ENCODE results near the gene DEAF1.

DEAF1 gene

DNA sequence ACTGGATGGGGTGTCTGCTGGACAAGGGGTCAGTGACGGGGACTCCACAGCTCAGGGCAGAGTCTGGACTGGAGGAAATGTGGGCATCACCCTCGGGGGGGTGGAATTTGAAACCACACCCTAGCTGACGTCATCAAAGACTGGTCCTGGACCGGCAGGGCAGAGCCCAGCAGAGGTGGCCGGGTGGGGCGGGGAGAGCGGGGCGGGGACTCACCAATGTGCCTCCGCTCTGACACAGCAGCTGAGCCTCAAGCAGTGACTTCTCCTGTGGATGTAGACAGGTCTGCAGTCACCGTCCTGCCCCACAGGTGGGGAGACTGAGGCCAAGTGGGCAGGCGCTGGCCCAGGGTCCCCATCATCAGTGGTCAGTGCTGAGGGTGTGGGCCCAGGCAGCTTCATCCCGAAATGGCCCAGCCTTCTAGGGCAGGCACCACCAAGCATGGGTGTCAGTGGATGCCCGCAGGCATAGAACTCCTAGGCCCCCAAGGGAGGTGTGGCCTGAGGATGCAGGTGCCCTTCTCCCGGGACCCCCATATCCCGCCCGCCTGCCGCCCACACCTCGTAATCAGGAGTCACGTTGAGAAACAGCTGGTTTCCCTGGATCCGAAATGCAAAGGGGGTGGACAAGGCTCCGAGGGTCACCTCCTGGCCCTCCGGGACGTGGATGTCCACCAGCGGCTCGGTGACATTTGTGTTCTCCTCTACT lies 70.9 kb downstream of the DEAF1 start:
- DNase-seq, result no peak

DNA sequence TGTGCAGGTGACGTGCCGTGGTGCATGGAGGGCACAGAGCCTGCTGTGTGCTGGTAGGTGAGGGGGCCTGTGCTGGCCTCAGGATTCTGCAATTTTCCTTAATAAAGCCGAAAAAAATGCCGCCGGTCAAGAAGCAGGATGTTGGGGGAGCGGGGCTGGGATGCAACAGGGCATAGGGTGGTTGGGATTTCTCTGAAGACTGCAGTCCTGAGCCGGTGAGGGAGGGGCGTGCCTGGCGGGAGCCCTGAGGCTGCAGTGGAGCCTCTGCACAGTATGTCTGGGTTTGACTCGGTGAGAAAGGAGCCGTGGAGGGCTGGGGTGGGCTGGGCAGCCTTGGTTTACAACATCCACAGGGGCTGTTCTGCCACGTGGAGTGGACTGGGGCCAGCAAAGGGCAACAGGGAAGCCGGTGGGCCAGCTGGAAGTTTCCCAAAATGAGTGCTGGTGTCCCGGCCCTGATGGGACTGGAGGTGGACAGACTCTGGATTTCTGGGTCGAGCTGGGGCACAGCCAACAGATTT lies 71.6 kb downstream of the DEAF1 start:
- DNase-seq, result no peak

DNA sequence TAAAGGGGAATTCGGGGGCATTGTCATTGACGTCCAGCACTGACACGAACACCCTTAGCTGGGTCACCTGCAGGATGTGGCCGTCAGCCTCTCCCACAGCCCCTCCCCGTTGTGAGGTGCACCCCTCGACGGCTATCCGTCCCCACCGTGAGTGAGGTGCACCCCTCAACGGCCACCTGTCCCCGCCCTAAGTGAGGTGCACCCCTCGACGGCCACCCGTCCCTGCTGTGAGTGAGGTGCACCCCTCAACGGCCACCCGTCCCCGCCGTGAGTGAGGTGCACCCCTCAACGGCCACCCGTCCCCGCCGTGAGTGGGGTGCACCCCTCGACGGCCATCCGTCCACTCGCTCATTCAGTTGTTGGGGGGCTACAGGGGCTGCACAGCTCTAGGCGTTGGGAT lies 73.2 kb downstream of the DEAF1 start:
- DNase-seq, result no peak

DNA sequence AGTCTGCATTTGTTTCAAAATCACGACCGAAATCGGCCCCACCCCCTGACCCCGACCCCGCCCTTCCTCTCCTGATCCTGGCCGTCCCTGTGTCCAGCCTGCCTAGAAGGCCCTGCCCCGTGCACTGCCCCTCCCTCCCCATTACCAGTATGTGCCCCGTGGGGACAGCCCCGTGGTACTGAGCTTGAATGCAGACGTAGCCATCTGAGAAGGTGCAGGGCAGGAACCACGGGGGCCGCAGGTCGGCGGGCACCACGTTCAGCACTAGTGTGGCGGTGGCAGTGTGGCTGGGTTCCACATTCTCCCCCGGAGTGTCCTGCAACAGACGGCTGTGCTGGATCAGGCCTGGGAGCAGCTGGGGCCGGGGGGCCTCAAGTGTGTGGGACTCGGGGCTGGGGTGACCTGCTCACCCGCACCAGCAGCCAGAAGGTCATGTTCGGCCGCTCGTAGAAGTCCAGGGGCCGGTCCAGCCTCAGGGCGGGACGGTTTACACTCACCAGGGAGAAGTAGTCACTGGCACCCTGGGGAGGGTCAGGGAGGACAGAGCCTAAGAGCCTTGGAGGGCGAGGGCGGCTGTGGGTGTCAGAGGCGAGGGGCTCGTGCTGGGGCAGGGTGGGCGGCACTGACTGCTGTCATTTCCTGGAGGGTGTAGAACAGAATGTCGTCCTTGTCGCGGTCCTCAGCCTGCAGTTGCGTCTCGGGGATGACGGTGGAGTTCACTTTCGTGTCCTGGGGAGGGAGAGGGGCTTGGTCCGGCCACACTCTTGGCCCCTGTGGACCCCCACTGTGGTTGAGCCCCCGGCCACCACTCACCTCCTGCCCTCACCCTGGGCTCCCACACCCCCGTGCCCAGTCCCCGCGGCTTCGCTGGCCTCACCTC lies 73.8 kb downstream of the DEAF1 start:
- no peak for DNase-seq

DNA sequence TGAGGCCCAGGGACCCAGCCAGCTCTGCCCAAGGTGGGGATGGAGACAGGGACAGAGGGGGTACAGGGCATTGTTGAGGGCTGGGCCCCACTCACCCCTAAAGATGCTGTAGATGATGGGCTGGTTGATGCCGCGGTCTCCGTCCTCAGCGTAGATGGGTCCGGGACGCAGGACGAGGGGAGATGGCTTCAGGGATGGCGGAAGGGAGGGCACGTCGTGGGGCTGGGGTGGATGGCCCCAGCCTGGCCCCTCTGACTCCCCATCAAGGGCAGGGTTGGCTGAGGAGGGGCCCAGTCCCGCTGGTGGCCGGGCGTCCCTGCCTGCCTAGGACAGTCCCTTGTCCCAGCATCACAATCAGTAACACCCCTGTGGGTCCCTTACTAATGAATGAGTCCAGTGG lies 74.8 kb downstream of the DEAF1 start:
- no peak for DNase-seq

DNA sequence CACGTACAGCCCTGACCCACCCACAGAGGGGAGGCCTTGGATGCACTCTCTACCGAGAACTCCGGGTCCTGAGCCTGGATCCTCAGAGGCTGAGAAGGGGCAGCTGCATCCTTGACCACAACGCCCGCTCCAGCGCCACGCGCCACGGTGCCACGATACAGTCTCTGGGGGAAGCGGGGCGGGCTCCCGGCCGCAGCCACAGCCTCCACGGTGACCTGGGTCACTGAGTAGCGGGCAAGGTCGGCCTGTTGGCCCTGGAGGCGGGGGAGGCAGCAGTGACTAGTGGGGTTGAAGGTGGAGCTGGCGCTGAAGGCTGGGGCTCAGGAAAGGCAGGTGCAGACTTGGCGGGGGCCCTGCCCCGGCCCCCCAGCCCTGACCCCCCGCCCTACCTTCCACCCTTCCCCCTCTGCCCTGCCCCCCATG lies 75.4 kb downstream of the DEAF1 start:
- DNase-seq, result no peak

DNA sequence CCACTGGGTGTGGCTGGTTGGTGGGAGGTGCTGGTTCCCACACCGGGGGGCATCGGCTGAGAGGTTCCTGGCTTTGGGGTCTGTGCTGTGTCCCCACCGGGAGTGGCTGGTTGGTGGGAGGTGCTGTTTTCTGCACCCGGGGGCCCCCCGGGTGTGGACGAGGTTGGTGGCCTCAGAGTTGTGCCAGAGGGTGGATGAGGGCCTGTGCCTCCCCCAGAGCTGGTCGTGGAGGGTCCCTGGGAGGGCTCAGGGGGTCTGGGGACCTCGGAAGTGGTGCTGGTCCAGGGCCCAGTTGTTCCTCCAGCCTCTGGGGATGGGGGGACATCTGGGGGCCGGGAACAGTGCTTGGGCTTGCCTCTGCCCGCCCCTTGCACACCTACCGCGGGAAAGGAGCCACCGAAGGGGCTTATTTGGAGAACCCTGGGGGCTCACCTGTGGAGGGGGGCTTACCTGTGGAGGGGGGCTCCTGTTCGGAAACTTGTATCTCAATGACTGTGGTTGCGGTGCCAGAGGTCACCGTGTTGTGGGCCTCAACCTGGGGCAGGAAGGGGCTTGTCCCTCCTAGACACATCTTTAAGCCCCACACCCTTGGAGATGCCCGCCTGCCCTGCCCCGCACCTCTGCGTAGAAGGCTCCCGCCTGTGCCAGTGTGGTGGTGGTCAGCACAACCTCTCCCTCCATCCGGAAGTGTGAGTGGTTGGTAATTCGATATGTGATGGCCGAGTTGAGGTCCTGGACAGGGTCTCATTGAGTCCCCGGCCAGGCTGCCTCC lies 76.0 kb downstream of the DEAF1 start:
- no peak for DNase-seq

DNA sequence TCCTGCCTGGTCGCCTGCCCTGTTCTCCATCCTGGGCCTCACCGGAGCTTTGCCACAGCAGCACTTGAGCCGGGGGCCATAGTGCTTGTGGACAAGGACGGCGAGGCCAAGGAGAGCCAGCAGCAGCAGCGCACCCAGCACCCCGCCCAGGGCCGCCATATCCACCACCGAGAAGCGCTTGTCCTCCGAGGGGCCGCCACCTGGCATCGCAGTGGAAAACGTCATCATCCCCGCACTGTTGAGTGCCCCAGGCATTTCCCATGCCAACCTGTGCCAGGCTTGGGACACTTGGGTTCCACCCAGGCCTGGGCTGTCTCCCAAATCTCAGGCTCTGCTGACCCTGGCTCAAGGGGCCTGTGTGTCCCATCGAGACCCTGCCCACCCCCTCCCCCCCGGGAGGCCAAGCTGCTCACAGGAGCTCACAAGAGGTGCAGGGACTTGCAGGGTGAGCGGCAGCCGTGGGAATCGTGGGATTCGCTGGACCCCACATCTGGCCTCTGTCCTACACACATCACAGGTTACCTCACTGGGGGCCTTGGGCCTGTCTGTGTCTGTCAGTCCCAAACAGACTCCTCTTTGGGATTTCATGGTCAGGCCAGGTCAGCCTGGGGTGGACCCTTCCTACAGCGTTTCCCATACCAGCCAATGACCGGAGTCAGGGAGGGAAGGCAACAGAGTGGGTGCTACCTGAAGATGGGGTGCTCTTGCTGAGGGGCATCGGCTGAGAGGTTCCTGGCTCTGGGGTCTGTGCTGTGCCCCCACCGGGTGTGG lies 76.9 kb downstream of the DEAF1 start:
- DNase-seq, result no peak

DNA sequence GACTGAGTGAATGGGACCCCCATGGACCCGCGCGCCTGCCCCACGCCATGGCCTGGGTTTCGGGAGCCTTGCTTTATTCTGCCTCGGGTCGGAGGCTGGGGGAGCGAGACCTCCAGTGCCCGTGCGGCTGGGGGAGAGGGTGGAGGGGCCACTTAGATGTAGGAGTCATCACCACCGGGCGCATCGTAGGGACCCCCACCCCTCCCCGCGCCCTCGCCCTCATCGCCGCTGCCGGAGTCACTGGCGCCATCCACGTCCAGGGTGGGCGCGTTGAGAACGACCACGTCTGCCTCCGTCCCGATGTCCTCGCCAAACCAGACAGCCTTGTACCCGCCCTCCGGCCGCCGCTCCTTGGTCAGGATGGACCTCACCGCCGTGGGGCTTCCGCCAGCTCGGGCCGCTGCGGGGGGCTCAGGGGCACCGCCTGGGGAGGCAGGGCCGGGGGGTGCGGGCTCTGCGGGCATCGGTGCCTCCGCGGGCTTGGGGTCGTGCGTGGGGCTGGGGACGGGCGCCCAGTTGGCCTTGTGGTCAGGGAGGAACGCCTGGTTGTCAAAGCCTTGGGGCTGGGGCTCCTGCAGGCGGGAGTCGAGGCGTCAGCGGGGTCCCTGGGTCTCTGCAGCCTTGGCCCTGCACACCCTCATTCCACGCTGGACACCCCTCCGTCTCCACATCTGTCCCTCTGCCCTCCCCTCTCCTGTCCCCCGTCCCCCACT lies 77.7 kb downstream of the DEAF1 start:
- no peak for DNase-seq

DNA sequence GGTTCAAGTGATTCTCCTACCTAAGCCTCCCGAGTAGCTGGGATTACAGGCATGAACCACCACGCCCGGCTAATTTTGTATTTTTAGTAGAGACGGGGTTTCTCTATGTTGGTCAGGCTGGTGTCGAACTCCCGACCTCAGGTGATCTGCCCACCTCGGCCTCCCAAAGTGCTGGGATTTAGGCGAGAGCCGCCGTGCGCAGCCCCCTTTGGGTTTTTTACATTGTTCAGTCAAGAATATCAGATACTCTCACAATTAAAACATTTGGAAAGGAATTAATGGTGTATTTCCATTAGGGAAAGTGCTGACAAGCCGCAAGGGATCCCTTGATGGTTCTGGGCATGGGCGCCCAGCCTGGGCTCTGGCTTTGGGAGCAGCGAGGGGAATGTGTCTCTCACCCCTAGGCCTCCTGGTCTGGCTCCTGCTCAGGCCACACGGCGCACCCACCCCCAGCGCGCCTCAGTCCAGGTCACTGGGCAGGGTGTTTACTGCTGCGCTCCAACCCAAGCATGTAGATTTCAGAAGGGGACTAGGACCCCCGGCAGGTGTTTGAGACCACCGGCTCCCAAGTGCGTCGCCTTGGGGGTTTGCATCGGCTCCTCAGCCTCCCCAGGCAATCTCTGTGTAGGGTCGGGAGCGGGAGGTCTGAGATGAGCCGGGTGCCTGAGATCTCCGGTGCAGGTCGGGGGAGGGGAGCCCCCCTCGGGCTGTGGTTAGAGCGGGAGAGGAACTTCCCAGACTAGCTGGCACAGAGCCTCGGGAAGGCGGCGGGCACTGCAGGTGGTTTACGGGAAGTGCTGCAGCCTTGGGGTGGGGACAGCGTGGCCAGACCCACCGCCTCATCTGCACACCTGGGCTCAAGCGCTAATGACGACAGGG lies 78.5 kb downstream of the DEAF1 start:
- no peak for DNase-seq

DNA sequence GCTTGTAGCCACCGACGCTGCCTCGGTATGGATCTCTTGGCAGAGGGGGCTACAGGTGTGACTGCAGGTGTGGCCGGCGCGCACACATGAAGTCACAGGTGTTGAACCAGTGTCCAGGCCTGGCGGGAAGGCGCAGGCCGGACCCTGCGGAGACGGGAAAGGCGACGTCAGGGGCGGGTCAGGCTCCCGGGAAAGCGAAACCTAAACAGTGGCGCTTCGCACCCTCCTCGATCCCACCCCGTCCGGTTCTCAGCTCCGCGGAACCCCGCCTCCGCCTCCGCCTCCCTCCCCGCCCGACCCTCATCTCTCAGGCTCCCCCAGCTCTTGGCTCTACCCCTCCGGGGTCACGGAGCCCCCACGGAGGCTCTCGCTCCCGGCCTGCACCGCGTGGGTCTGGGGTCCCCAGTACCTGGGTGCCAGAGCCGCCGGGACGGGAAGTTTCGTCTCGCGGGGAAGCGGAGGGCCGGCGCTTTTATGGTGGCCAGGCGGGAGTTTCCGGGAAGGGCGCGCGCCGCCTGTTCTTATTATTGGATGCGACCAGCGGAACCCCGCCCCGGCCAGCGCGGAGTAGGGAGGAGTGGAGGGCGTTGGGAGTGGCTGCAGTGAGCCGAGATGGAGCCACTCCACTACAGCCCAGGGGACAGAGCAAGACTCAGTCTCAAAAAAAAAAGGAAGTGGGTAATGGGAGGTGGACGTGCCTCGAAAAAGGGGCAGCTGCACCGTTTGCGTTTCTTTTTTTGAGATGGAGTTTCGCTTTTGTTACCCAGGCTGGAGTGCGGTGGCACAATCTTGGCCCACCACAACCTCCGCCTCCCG lies 79.3 kb downstream of the DEAF1 start, which contains the start of gene IRF7:
IRF7 (minus strand) TSS at position 447 of the 816 bp plus-strand sequence. CDS start 586 bp downstream, outside the sequence.
- DNase-seq, result peak; percentile 66

DNA sequence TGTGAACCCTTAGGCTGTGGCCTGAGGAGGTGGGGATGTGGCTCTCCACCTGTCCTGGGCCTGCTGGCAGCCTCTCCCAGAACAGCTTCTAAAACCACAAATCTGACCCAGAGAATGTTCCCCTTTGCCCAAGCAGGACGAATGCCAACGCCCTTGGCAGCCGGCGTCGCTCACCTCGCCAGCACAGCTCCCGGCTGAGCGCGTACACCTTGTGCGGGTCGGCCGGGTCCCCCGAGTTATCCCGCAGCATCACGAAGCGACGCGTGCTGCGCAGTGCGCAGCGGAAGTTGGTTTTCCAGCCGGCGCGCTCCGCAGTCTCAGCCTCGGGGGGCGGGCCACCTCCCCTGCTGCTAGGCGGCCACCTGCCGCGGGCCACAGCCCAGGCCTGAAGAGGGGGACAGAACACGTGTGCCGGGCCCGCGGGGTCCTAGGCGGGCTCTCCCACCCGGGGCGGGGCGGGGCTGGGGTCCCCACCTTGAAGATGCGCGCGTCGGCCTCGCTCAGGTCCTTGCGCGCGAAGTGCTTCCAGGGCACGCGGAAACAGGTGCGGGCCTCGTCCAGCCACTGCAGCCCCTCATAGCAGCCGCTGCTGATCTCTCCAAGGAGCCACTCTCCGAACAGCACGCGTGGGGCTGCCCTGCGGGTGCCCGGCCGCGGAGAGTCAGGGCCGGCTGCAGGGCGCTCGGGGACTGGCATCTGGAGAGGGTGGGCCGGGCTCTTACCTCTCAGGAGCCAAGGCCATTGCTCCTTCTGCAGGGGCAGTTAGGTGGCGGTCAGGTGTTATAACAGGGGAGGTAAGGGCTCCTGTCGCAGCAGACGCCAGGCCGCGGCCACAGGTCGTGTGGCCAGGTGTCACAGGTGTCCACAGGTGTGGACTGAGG lies 80.2 kb downstream of the DEAF1 start:
- DNase-seq, result no peak

DNA sequence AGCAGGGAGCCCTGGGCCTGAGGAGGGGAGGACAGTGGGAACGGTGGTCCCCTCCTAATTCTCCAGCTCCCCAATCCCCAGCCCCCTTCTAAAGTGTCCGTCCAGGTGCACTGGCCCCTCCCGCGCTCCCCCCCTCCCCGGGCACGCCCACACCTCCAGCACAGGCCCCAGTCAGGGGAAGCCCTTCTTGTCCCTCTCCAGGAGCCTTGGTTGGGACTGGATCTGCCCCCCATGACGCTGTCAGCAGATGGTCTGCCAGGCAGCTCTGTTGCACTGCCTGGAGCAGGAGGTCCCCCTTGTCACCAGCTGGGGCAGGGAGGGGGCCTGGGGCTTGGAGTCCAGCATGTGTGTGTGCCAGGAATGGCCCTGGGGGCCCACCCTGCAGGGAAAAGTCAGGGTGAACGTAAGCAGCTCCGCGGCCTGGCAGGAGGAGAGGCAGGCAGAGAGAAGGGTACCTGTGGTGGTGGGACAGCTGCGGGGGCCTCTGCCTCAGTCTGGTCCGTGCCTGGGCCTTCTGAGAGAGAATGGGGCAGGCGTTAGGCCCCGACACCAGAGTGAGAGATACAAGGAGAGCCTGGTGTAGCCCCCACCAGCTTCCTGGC lies 80.9 kb downstream of the DEAF1 start:
- no peak for DNase-seq

DNA sequence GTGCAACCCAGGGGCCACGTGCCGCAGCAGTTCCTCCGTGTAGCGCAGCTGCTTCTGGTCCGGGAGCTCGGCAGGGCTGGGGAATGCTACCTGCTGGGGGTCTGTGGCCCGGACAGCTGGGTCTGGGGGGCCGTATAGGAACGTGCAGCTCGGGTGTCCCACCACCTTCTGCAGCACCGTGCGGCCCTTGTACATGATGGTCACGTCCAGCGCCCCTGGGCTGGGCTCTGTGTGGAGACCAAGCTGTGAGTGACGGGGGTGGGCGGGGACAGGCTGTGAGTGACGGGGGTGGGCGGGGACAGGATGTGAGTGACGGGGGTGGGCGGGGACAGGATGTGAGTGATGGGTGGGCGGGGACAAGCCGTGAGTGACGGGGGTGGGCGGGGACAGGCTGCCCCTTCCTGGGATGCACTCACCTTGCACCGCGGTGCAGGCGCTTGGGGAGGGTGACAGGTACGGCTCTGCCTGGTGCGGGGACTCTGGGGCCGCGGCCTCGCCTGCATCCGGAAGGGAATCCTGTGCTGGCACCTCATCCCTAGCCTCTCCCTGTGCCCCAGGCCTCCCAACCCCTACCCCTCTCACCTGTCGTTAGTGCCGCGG lies 81.6 kb downstream of the DEAF1 start:
- DNase-seq, result no peak

DNA sequence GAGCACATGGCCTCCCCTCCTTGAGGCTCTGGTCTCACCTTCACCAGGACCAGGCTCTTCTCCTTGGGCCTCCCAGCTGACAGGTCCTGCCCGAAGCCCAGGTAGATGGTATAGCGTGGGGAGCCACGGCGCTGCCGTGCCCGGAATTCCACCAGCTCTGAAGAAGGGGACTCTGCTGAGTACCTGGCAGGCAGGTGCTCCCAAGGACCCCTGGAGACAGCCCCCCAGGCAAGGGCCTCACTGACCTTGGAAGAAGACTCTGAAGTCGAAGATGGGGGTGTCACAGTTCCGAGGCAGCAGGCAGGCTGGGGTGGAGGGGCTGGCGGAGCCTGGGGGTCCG lies 82.1 kb downstream of the DEAF1 start:
- no peak for DNase-seq

DNA sequence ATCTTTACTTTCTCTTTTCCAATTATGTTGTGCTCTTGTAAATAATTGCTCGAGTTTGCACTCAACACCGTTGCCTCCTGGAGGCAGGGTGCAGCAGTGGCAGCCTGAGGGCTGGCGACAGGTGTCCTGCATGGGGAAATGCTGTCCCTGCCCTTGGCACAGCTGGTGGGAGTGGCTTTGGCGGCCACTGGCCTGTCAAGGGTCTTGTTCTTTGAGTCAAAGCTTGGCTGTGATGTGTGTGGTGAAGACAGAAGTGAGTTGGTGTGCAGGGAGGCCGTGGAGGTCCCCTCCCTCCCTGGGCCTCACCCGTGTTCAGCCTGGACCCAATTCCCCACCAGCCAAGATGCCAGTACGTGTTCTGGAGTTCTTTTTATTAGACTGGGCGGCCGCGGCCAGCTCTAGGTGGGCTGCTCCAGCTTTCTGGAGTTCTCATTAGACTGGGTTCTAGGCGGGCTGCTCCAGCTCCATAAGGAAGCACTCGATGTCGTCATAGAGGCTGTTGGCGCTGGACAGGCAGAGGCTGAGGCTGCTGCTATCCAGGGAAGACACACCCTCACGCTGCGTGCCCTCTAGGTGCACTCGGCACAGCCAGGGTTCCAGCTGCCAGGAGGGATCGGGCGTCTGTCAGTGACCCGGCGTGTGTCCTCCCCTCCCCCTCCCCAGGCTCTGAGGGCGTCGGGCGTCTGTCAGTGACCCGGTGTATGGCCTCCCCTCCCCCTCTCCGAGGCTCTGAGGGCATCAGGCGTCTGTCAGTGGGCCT lies 82.6 kb downstream of the DEAF1 start:
- no peak for DNase-seq
